AG04449 (cell line): ENCODE results near the gene WASL.
"Not testable (repeated sequence)": the region's sequence is repeated elsewhere in the genome, so short reads cannot be mapped to it uniquely, and the experiment has no call there.

Source experiments
- CTCF ChIA-PET: fragments of 350-600 bp; formaldehyde crosslinking; extraction: SDS; loops from one replicate; lab custom pipeline; 2021; ENCODE audit warnings: antibody characterized with exemption; lab: Yijun Ruan, JAX
- POLR2A ChIA-PET: fragments of 400-600, 350-600 bp; formaldehyde crosslinking; extraction: SDS; loops from one replicate; lab custom pipeline; 2020; ENCODE audit warnings: antibody characterized with exemption, inconsistent platforms; lab: Yijun Ruan, JAX
- DNase-seq: peaks from one replicate; pipeline ENCODE4 v3.0.0-alpha.2; 2010; ENCODE audit warnings: low read depth, low spot score
- H3K4me3 ChIP-seq: 2 replicates; pipeline ENCODE4 v1.5.1; 2011; ENCODE audit warnings: low read depth, mild to moderate bottlenecking, control low read depth, low read length
- TF ChIP-seq, protein P1 (sequence below): IDR thresholded peaks from one replicate; pipeline ENCODE4 v1.5.1; 2011; ENCODE audit warnings: mild to moderate bottlenecking, moderate library complexity, low read length, control low read depth, inconsistent platforms; ENCODE audit not compliant: insufficient read depth; ENCODE audit errors: missing control alignments

The WASL gene

DNA sequence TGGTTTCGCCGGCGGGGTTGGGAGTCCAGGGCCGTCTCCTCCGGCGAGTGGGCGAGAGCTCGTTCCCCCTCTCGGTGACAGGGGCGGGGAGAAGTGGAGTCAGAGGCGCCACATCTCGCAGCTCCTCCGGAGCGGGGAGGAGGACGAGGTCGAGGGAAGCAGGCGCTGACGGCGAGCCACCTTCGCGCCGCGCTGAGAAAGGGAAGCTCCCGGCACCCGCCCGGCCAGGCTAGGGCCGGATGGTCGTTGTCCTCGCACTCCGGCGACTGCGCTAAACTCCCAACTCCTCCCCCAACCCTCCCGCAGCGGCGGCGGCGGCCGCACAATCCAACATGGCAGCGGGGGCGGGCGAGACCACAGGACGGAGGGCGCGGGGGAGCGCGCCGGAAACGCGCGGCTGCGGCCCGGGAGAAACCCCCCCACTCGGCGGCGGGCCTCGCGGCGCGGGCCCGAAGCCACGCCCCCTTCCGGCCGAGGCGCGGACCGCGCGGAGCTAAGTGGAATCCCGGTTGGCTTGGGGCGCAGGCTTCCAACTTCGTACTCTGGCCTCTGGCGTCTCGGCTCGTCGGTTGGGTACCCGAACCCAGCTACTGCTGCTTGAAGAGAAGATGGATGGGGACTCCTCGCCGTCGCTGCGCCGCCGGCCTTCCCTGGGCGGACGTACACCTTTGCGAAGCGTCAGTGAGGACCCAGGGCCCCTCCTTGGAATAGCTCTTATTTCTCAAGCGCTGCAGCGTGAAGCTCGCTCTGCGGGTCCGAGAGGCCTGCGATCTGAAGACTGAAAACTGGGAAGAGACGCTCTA is at the start of gene WASL:
Gene WASL (minus strand): TSS at position 270 of the 803 bp plus-strand sequence. CDS start 269 bp downstream, at position 1.
- TF ChIP-seq, protein P1, sequence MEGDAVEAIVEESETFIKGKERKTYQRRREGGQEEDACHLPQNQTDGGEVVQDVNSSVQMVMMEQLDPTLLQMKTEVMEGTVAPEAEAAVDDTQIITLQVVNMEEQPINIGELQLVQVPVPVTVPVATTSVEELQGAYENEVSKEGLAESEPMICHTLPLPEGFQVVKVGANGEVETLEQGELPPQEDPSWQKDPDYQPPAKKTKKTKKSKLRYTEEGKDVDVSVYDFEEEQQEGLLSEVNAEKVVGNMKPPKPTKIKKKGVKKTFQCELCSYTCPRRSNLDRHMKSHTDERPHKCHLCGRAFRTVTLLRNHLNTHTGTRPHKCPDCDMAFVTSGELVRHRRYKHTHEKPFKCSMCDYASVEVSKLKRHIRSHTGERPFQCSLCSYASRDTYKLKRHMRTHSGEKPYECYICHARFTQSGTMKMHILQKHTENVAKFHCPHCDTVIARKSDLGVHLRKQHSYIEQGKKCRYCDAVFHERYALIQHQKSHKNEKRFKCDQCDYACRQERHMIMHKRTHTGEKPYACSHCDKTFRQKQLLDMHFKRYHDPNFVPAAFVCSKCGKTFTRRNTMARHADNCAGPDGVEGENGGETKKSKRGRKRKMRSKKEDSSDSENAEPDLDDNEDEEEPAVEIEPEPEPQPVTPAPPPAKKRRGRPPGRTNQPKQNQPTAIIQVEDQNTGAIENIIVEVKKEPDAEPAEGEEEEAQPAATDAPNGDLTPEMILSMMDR, result no peak
- ChIA-PET POLR2A (interaction anchor here (0.6 to 2.0 kb wide), 10 partner anchors 12 to 191 kb away, joined by 3 to 16 read pairs (median 4); partner anchors contain the start of gene NDUFA5), CTCF (interaction anchor here (0.9 to 2.6 kb wide), 10 partner anchors 18 to 117 kb away, joined by 3 to 12 read pairs (median 4); no protein-coding TSS in a partner anchor)

DNA sequence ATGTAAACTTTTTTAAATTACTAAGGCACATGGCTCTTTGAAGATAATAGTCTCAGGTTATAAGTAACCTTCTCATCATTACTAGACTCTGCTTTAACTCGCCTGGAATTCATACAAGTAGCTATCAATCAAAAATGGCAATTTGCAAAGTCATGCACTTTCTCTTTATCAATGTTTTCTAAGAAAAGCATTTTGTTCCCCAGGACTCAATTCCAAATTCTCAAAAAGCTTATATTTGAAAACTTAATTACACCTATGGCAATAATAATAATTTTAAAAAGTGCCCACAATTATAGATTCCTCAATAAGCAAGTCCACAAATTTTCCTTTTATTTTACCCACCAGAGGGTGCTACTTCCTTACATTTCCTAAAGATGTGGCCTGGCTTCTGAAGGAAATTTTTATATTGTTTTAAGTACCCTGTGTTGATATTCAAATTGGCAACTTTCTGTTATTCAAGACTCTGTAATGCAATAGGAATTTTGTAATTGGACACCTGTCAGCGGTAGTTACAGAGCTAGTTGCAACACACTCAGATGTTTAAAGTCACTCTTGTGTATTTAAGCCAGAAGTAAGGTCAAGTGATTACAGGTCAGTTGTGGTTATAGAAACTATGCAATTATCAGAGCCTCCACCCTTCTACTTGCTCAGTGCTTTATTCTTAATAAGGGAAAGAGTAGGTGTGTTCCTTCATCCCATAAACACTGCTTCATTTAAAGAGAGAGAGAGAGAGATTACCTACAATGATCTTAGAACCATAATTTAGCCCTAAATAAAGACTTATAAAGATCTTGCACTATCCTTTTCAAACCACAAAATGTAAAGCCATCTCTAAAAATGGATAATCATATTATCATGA is 49.1 kb upstream of the WASL start:
- peak; percentile 26 for DNase-seq
- no peak overlapping the region for H3K4me3 ChIP-seq
- TF ChIP-seq, protein P1, result peak; percentile 25
- ChIA-PET POLR2A (no interaction called here), CTCF (interaction anchor here (0.7 to 6.4 kb wide), 20 partner anchors 9 to 1059 kb away, joined by 3 to 50 read pairs (median 4); partner anchors contain the start of gene WASL)

More for the DNA sequence above, at the start of gene WASL:
- H3K4me3 ChIP-seq, result peak within 1 kb of the TSS; percentile 90
- DNase-seq, result no peak

DNA sequence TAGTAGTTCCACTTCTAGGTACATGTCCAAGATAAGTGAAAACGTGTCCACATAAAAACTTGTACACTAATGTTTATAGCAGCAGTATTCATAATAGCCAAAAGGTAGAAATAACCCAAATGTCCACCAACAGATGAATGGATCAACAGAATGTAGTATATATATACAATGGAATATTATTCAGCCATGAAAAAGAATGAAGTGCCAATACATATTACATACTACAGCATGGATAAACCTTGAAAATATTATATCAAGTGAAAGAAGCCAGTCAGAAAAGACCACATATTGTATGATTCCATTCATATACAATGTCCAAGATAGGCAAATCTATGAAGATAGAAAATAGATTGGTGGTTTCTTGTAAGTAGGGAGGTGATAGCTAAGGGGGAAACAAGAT is 47.8 kb upstream of the WASL start:
- DNase-seq, result no peak
- H3K4me3 ChIP-seq, result no peak overlapping the region
- TF ChIP-seq, protein P1, result no peak
- POLR2A ChIA-PET, result no interaction called here
- CTCF ChIA-PET, result interaction anchor here (1.0 to 6.4 kb wide), 5 partner anchors 9 to 71 kb away, joined by 4 to 50 read pairs (median 5); partner anchors contain the start of gene WASL

DNA sequence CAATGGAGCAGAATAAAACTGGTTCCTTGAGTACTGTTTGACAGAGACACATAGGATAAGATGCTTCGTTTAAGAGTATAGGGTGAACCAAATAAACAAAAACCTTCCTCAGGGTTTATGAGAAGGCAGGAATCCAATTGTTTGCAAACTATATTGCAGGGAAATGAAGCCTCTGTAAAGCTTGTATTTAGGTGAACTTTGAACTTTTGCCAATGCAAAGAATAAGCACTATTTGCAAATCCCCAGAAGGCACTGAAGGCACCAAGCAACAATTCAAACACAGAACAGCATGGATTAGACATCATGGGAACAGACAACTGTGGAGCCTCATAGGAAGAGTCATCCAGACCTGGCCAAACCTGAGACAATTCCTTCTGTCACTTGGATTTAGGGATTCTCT is 47.1 kb upstream of the WASL start:
- TF ChIP-seq, protein P1, result no peak
- ChIA-PET POLR2A (no interaction called here), CTCF (interaction anchor here (0.8 to 6.4 kb wide), 2 partner anchors 69 to 359 kb away, joined by 3 to 50 read pairs; no protein-coding TSS in a partner anchor)
- no peak for DNase-seq
- no peak overlapping the region for H3K4me3 ChIP-seq

DNA sequence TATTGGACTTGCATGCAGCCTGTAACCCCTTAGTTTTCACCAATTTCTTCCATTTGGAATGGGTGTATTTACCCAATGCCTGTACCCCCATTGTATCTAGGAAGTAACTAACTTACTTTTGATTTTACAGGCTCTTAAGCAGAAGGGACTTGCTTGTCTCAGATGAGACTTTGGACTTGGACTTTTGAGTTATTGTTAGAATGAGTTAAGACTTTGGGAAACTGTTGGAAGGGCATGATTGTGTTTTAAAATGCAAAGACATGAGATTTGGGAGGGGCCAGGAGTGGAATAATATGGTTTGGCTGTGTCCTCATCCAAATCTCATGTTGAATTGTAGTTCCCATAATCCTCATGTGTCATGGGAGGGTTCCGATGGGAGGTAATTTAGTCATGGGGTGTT is 46.3 kb upstream of the WASL start:
- H3K4me3 ChIP-seq, POLR2A ChIA-PET, CTCF ChIA-PET, DNase-seq: not testable (repeated sequence)

DNA sequence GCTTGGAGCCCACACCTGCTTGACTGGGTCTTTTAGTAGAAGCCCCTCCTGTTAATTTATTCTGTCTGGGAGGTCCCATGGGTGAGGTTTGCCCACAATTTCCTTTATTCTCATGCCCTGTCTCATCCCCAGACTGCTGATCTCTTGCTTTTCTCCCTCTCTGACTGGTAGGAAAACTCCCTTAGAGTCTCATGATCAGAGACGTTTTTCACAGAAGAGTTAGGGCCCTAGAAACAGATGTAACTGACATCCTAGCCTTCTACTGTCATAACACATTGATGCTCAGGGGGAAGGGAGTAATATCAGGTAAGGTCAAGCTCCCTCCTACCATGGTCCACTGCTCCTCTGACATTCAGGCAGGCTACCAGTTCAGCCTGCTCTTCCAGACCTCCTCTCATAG is 43.7 kb upstream of the WASL start:
- ChIA-PET POLR2A (no interaction called here), CTCF (interaction anchor here (1.4 kb wide), 1 partner anchor 73 kb away, joined by 3 read pairs; no protein-coding TSS in a partner anchor)
- no peak overlapping the region for H3K4me3 ChIP-seq
- no peak for DNase-seq
- TF ChIP-seq, protein P1, result no peak
